GM21423 (cell line): Measurements from ENCODE around the gene SMYD1.

Source experiments
- ATAC-seq: cut with Tn5 transposase; IDR thresholded peaks from one replicate; pipeline ENCODE4 v1.9.1; 2021; ENCODE audit warnings: mild to moderate bottlenecking, moderate library complexity; ENCODE audit not compliant: unreplicated experiment

Gene SMYD1

GRCh38 chr2:88139203-88139702 is 71.6 kb downstream of the SMYD1 start:
- no peak for ATAC-seq

GRCh38 chr2:88139804-88140203 is 72.2 kb downstream of the SMYD1 start:
- ATAC-seq, result no peak

- ATAC-seq, result no peak
Observed at GRCh38 chr2:88141952-88142351, 74.3 kb downstream of the SMYD1 start.

- ATAC-seq, result no peak
Observed at GRCh38 chr2:88144271-88144670, 76.6 kb downstream of the SMYD1 start.

- no peak for ATAC-seq
Observed at GRCh38 chr2:88144914-88145497, 77.4 kb downstream of the SMYD1 start.

- ATAC-seq, result no peak
Observed at GRCh38 chr2:88146590-88146989, 79.0 kb downstream of the SMYD1 start.

- no peak for ATAC-seq
Observed at GRCh38 chr2:88147145-88147544, 79.5 kb downstream of the SMYD1 start.

- no peak for ATAC-seq
Observed at GRCh38 chr2:88148929-88149438, 81.4 kb downstream of the SMYD1 start.

GRCh38 chr2:88159481-88159880 is 91.9 kb downstream of the SMYD1 start:
- ATAC-seq, result no peak

- ATAC-seq, result no peak
Observed at GRCh38 chr2:88159955-88160415, 92.4 kb downstream of the SMYD1 start.

GRCh38 chr2:88160517-88160916 is 92.9 kb downstream of the SMYD1 start:
- no peak for ATAC-seq

- ATAC-seq, result no peak
Observed at GRCh38 chr2:88161446-88162244, 94.0 kb downstream of the SMYD1 start.
